ENCODE results near the gene RAPGEF6. TPM values are rescaled to one million over a fixed set of nuclear protein-coding genes. Genes with fewer than 3 reads are reported as not detected.

The RAPGEF6 gene
- polyA plus RNA-seq, 1 donor (not counting 4 experiments of a cell fraction or from before 2014, with no cell fraction given): 8.7 TPM

DNA sequence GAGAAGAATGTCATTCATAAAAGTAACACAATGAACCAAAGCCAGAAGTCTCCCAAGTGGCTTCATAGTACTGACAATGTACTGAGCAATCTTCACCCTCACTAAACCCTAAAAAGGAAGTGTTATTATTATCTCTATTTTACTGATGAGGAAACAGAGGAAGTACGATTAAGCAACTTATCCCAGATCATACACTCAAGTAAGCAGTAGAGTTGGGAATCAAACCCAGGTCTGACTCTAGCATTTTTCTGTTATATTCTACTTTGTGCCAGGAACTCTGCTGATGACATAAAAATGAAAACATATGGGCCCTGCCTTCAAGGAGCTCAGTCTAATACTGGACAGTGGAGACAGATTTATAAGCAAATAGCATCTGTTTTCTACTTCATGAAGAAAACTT, 109.2 kb downstream of the RAPGEF6 start:
- no peaks in the 10 kb centered on the region for H4K20me1 ChIP-seq (ENCODE audit: control insufficient read depth, extremely low read depth, insufficient read depth, low read length)
- no peak overlapping the region for H3K27ac ChIP-seq (ENCODE audit: control insufficient read depth, insufficient read depth, low read length)
- no peak overlapping the region for H3K4me3 ChIP-seq (ENCODE audit: control insufficient read depth in 2 of 3, extremely low read depth in 1 of 3, insufficient read depth in 2 of 3, low read depth in 1 of 3, low read length in 3 of 3)
- FAIRE-seq: no peak
- H3K4me1 ChIP-seq (ENCODE audit: control insufficient read depth, extremely low read depth, insufficient read depth, low read length): peaks cover 11% of the 10 kb centered on the region
- dilution Hi-C loops (cut with MboI; ENCODE audit: extremely low pct_ligation_motif_present, low sequenced_read_pairs): no loop called here
- H3K9me1 ChIP-seq (ENCODE audit: control insufficient read depth, extremely low read depth, insufficient read depth, low read length): no peaks in the 10 kb centered on the region
- no peak overlapping the region for H3K4me2 ChIP-seq (ENCODE audit: control insufficient read depth, extremely low read depth, insufficient read depth, low read depth, low read length)
- no peak overlapping the region for H2AFZ ChIP-seq (ENCODE audit: control insufficient read depth, low read length)
- no peaks in the 10 kb centered on the region for H3K79me2 ChIP-seq (ENCODE audit: control insufficient read depth, insufficient read depth, low read length)
- H3K27me3 ChIP-seq (ENCODE audit: control insufficient read depth, extremely low read depth, insufficient read depth, low read length): no peaks in the 10 kb centered on the region
- TF ChIP-seq, protein P1, sequence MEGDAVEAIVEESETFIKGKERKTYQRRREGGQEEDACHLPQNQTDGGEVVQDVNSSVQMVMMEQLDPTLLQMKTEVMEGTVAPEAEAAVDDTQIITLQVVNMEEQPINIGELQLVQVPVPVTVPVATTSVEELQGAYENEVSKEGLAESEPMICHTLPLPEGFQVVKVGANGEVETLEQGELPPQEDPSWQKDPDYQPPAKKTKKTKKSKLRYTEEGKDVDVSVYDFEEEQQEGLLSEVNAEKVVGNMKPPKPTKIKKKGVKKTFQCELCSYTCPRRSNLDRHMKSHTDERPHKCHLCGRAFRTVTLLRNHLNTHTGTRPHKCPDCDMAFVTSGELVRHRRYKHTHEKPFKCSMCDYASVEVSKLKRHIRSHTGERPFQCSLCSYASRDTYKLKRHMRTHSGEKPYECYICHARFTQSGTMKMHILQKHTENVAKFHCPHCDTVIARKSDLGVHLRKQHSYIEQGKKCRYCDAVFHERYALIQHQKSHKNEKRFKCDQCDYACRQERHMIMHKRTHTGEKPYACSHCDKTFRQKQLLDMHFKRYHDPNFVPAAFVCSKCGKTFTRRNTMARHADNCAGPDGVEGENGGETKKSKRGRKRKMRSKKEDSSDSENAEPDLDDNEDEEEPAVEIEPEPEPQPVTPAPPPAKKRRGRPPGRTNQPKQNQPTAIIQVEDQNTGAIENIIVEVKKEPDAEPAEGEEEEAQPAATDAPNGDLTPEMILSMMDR (optimal IDR thresholded peaks at IDR 0.05 in 1 of 3, IDR thresholded peaks at IDR 0.05 in 1 of 3, conservative IDR thresholded peaks at IDR 0.05 in 1 of 3; ENCODE audit: extremely low read depth in 1 of 3, insufficient read depth in 2 of 3, low read length in 3 of 3): no peak
- TF ChIP-seq EZH2 (IDR thresholded peaks at IDR 0.05; ENCODE audit: low read length): no peak
- peaks cover 0 to 2% of the 10 kb centered on the region in 2 experiments for H3K36me3 ChIP-seq (ENCODE audit: control insufficient read depth in 2 of 2, extremely low read depth in 1 of 2, insufficient read depth in 2 of 2, low read length in 2 of 2)
- no peak overlapping the region for H3K9ac ChIP-seq (ENCODE audit: control insufficient read depth, extremely low read depth, insufficient read depth, low read length)
- DNase-seq (ENCODE audit: low read depth, low spot score): no peak
- H3K9me3 ChIP-seq (ENCODE audit: control insufficient read depth, low read depth, low read length): no peaks in the 10 kb centered on the region

DNA sequence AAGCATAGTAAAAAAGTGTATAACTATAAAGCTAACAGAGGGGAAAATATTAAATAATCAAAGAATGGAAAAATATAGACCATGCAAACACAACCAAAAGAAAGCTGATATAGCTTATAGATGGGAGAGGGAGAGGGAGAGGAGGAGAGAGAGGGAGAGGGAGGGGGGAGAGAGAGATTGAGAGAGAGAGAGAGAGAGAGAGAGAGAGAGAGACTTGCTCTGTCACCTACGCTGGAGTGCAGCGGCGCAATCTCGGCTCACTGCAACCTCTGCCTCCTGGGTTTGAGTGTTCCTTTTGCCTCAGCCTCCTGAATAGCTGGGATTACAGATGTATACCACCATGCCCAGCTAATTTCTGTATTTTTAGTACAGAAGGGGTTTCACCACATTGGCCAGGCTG, 110.6 kb downstream of the RAPGEF6 start:
- dilution Hi-C loops (cut with MboI; ENCODE audit: extremely low pct_ligation_motif_present, low sequenced_read_pairs): no loop called here
- H3K9ac ChIP-seq (ENCODE audit: control insufficient read depth, extremely low read depth, insufficient read depth, low read length): no peak overlapping the region
- H3K36me3 ChIP-seq (ENCODE audit: control insufficient read depth in 2 of 2, extremely low read depth in 1 of 2, insufficient read depth in 2 of 2, low read length in 2 of 2): peaks cover 0 to 2% of the 10 kb centered on the region in 2 experiments
- no peak overlapping the region for H3K27ac ChIP-seq (ENCODE audit: control insufficient read depth, insufficient read depth, low read length)
- FAIRE-seq (no peak), DNase-seq (ENCODE audit: low read depth, low spot score) (no peak)
- H4K20me1 ChIP-seq (ENCODE audit: control insufficient read depth, extremely low read depth, insufficient read depth, low read length): no peaks in the 10 kb centered on the region
- H3K4me3 ChIP-seq (ENCODE audit: control insufficient read depth in 2 of 3, extremely low read depth in 1 of 3, insufficient read depth in 2 of 3, low read depth in 1 of 3, low read length in 3 of 3): no peak overlapping the region
- peaks cover 11% of the 10 kb centered on the region for H3K4me1 ChIP-seq (ENCODE audit: control insufficient read depth, extremely low read depth, insufficient read depth, low read length)
- TF ChIP-seq, protein P1 (optimal IDR thresholded peaks at IDR 0.05 in 1 of 3, IDR thresholded peaks at IDR 0.05 in 1 of 3, conservative IDR thresholded peaks at IDR 0.05 in 1 of 3; ENCODE audit: extremely low read depth in 1 of 3, insufficient read depth in 2 of 3, low read length in 3 of 3): no peak
- no peak for TF ChIP-seq EZH2 (IDR thresholded peaks at IDR 0.05; ENCODE audit: low read length)
- H3K9me1 ChIP-seq (ENCODE audit: control insufficient read depth, extremely low read depth, insufficient read depth, low read length): no peaks in the 10 kb centered on the region
- H3K79me2 ChIP-seq (ENCODE audit: control insufficient read depth, insufficient read depth, low read length): no peaks in the 10 kb centered on the region
- no peak overlapping the region for H3K4me2 ChIP-seq (ENCODE audit: control insufficient read depth, extremely low read depth, insufficient read depth, low read depth, low read length)
- H2AFZ ChIP-seq (ENCODE audit: control insufficient read depth, low read length): no peak overlapping the region
- H3K9me3 ChIP-seq (ENCODE audit: control insufficient read depth, low read depth, low read length): no peaks in the 10 kb centered on the region
- no peaks in the 10 kb centered on the region for H3K27me3 ChIP-seq (ENCODE audit: control insufficient read depth, extremely low read depth, insufficient read depth, low read length)

All from keratinocyte (primary cell).